HepG2 (cell line): Measurements from ENCODE around the gene GGT1. TPM values are rescaled to one million over a fixed set of nuclear protein-coding genes. Genes with fewer than 3 reads are reported as not detected.

Source experiments
- AKAP8 ChIP-seq: sonication (generic); formaldehyde crosslinking; IDR thresholded peaks from 2 replicates; pipeline ENCODE4 v1.5.1; 2020; ENCODE audit warnings: mild to moderate bottlenecking, missing genetic modification reagents
- FOXK2 ChIP-seq: fragments of 450-650 bp; IDR thresholded peaks from 2 replicates; pipeline ENCODE4 v1.6.1; 2016
- KDM5A ChIP-seq: fragments of 200-600 bp; sonication (generic); IDR thresholded peaks from 2 replicates; pipeline ENCODE4 v1.7.0; 2018; ENCODE audit warnings: antibody characterized with exemption, mild to moderate bottlenecking, low read length, borderline replicate concordance
- SAFB2 ChIP-seq: sonication (generic); formaldehyde crosslinking; IDR thresholded peaks from 2 replicates; pipeline ENCODE4 v1.5.1; 2020; ENCODE audit warnings: missing genetic modification reagents, low read depth, mild to moderate bottlenecking, borderline replicate concordance
- SOX6 ChIP-seq, 2 experiments: fragments of 450-650 bp in 1 of 2; sonication (generic) in 1 of 2; formaldehyde crosslinking in 1 of 2; IDR thresholded peaks; 2 replicates each; pipeline versions ENCODE4 v1.4.0 to v1.6.1; 2017 to 2020; ENCODE audit warnings: antibody characterized with exemption in 1 of 2, mild to moderate bottlenecking in 1 of 2, missing genetic modification reagents in 1 of 2
- TEAD3 ChIP-seq: optimal IDR thresholded peaks from 2 replicates; pipeline ENCODE3; 2016; ENCODE audit warnings: borderline replicate concordance
- ZBTB38 ChIP-seq: sonication (generic); formaldehyde crosslinking; IDR thresholded peaks from 2 replicates; pipeline ENCODE4 v1.5.1; 2020; ENCODE audit warnings: mild to moderate bottlenecking, missing genetic modification reagents
- ZNF781 ChIP-seq: sonication (generic); formaldehyde crosslinking; IDR thresholded peaks from 2 replicates; pipeline ENCODE4 v1.5.1; 2020; ENCODE audit warnings: borderline replicate concordance, mild to moderate bottlenecking, missing genetic modification reagents; ENCODE audit errors: not compliant biosample characterization
- polyA plus RNA-seq, 8 experiments: library from polyadenylated mRNA; depleted of rRNA in 3 of 8; stranded (reverse) in 7 of 8; unstranded in 1 of 8; fragments of >200 nt; fragmentation: Illumina TruSeq in 4 of 8; extraction: Trizol in 4 of 8; gene quantifications; 2 replicates each; pipeline versions ENCODE4 v1.2.1 to v1.2.3, GENCODE V29; 2011 to 2016; ENCODE audit warnings: low read depth in 4 of 8, missing spikeins in 1 of 8, mixed read lengths in 1 of 8; ENCODE audit not compliant: insufficient read depth in 1 of 8
- total RNA-seq, 5 experiments: library from RNA; depleted of rRNA; stranded (reverse); fragments of >200 nt; fragmentation: Illumina TruSeq; extraction: Trizol; gene quantifications; 2 replicates each; pipeline ENCODE4 v1.2.3, GENCODE V29; 2016; ENCODE audit warnings: low read depth in 1 of 5
- TF ChIP-seq, protein P1 (sequence below): sonication (generic); formaldehyde crosslinking; IDR thresholded peaks from 2 replicates; pipeline ENCODE4 v1.8.0; 2022; ENCODE audit warnings: mild to moderate bottlenecking, missing genetic modification reagents, borderline replicate concordance
- TF ChIP-seq, protein P2 (sequence below): IDR thresholded peaks from 2 replicates; pipeline ENCODE4 v1.4.0; 2020; ENCODE audit warnings: mild to moderate bottlenecking, missing genetic modification reagents
- TF ChIP-seq, protein P3 (sequence below): sonication (generic); formaldehyde crosslinking; IDR thresholded peaks from 2 replicates; pipeline ENCODE4 v1.8.1; 2023; ENCODE audit warnings: mild to moderate bottlenecking, moderate library complexity, missing genetic modification reagents
- TF ChIP-seq, protein P4 (sequence below), 2 experiments: sonication (generic) in 1 of 2; formaldehyde crosslinking in 1 of 2; IDR thresholded peaks; 2 replicates each; pipeline versions ENCODE4 v1.4.0 to v1.6.1; 2018 to 2020; ENCODE audit warnings: missing genetic modification reagents in 2 of 2, borderline replicate concordance in 1 of 2, low read depth in 1 of 2, mild to moderate bottlenecking in 1 of 2, missing biosample characterization in 1 of 2
- TF ChIP-seq, protein P5 (sequence below): sonication (generic); formaldehyde crosslinking; IDR thresholded peaks from 2 replicates; pipeline ENCODE4 v1.5.0; 2020; ENCODE audit warnings: missing genetic modification reagents
- TF ChIP-seq, protein P6 (sequence below): sonication (generic); formaldehyde crosslinking; IDR thresholded peaks from 2 replicates; pipeline ENCODE4 v1.4.0; 2020; ENCODE audit warnings: mild to moderate bottlenecking, missing genetic modification reagents

GGT1 gene
- total and polyA plus RNA-seq, 2 of the 13 experiments (the other 11 are each of a cell fraction or from before 2014, with no cell fraction given), result 29.9 to 103 TPM

DNA sequence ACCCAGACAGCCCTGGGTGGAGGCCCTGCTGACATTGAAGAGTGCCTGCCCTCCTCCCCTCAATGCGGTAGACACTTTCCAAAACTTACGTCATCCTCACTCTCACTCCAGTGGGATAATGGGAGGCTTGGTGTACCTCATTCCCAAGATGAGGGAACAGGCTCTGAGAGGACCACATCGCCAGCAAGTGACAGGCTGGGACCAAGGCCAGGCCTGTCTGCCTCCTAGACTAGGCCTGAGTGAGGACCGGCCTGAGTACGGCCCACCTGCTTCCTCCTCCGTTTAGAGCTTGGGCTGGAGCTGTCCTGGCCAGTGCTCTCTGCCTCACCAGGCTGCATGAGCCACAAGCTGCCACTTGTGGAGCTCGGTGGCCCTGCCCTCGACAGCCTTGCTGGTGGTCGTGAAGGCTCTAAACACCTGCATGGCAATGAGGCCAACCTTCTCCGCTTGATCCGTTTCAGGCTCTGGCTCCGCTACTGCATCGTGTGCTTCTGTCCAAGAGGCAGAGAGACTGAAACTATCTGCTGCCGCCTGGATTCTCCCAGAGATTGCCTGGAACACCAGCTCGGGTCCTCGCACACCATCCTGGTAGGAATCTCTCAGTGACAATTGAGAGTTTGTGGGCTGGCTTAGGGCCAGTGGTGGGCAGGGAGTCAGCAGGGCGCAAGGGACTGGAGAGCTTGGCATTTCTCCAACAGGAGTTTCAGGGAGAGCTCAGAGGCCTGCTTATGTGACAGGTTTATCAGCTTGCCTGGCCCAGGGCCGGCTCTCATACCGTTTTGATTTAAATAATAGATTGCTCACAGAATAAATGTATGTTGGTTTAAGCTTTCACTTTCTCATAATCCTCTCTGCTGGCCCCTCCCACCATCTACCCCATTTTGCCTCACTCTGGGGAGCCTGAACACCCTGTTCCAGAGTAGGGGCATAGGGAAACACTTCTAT lies 19.5 kb upstream of the GGT1 start (continued):
- TF ChIP-seq, protein P1, sequence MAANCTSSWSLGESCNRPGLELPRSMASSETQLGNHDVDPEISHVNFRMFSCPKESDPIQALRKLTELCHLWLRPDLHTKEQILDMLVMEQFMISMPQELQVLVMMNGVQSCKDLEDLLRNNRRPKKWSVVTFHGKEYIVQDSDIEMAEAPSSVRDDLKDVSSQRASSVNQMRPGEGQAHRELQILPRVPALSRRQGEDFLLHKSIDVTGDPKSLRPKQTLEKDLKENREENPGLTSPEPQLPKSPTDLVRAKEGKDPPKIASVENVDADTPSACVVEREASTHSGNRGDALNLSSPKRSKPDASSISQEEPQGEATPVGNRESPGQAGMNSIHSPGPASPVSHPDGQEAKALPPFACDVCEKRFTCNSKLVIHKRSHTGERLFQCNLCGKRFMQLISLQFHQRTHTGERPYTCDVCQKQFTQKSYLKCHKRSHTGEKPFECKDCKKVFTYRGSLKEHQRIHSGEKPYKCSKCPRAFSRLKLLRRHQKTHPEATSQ (CRISPR knock-in tag), result peak; percentile 31; the same call in 1 of the 2 replicates
- TF ChIP-seq SOX6 (IDR thresholded peaks at IDR 0.05) (no peak), SOX6 (CRISPR knock-in tag; IDR thresholded peaks at IDR 0.05) (peak; percentile 35; the same call in 1 of the 2 replicates), KDM5A (peak; percentile 27; the same call in 1 of the 2 replicates), TEAD3 (CRISPR knock-in tag) (no peak), SAFB2 (CRISPR knock-in tag) (0 out of 2 replicates have a peak, but pooled peaks have one; percentile 14), FOXK2 (no peak), ZBTB38 (CRISPR knock-in tag) (peak; percentile 96), ZNF781 (CRISPR knock-in tag) (peak; percentile 27), AKAP8 (peak; percentile 65; the same call in 1 of the 2 replicates)
- TF ChIP-seq, protein P2, sequence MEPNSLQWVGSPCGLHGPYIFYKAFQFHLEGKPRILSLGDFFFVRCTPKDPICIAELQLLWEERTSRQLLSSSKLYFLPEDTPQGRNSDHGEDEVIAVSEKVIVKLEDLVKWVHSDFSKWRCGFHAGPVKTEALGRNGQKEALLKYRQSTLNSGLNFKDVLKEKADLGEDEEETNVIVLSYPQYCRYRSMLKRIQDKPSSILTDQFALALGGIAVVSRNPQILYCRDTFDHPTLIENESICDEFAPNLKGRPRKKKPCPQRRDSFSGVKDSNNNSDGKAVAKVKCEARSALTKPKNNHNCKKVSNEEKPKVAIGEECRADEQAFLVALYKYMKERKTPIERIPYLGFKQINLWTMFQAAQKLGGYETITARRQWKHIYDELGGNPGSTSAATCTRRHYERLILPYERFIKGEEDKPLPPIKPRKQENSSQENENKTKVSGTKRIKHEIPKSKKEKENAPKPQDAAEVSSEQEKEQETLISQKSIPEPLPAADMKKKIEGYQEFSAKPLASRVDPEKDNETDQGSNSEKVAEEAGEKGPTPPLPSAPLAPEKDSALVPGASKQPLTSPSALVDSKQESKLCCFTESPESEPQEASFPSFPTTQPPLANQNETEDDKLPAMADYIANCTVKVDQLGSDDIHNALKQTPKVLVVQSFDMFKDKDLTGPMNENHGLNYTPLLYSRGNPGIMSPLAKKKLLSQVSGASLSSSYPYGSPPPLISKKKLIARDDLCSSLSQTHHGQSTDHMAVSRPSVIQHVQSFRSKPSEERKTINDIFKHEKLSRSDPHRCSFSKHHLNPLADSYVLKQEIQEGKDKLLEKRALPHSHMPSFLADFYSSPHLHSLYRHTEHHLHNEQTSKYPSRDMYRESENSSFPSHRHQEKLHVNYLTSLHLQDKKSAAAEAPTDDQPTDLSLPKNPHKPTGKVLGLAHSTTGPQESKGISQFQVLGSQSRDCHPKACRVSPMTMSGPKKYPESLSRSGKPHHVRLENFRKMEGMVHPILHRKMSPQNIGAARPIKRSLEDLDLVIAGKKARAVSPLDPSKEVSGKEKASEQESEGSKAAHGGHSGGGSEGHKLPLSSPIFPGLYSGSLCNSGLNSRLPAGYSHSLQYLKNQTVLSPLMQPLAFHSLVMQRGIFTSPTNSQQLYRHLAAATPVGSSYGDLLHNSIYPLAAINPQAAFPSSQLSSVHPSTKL (CRISPR knock-in tag), result no peak
- TF ChIP-seq, protein P3, sequence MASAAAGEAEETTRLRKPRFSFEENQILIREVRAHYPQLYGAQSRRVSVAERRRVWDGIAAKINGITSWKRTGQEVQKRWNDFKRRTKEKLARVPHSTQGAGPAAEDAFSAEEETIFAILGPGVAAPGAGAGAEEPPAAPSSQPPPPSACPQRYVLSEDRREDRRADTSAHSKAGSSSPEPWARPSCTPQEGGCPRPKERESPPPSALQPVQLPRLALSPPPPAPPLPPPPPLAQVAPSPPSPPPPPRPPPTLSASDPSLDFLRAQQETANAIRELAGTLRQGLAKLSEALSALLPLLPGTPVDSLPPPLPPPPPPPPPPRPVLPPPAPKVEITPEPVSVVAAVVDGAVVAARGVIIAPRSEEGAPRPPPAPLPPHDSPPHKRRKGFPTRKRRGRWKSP, result peak; percentile 57; the same call in 1 of the 2 replicates
- TF ChIP-seq, protein P4, sequence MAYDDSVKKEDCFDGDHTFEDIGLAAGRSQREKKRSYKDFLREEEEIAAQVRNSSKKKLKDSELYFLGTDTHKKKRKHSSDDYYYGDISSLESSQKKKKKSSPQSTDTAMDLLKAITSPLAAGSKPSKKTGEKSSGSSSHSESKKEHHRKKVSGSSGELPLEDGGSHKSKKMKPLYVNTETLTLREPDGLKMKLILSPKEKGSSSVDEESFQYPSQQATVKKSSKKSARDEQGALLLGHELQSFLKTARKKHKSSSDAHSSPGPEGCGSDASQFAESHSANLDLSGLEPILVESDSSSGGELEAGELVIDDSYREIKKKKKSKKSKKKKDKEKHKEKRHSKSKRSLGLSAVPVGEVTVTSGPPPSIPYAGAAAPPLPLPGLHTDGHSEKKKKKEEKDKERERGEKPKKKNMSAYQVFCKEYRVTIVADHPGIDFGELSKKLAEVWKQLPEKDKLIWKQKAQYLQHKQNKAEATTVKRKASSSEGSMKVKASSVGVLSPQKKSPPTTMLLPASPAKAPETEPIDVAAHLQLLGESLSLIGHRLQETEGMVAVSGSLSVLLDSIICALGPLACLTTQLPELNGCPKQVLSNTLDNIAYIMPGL (CRISPR knock-in tag; IDR thresholded peaks at IDR 0.05; ENCODE audit: borderline replicate concordance in 1 of 2, low read depth in 1 of 2), result peak in 1 of 2 experiments; percentile 58; a peak in 2 of 4 replicates
- TF ChIP-seq, protein P5, sequence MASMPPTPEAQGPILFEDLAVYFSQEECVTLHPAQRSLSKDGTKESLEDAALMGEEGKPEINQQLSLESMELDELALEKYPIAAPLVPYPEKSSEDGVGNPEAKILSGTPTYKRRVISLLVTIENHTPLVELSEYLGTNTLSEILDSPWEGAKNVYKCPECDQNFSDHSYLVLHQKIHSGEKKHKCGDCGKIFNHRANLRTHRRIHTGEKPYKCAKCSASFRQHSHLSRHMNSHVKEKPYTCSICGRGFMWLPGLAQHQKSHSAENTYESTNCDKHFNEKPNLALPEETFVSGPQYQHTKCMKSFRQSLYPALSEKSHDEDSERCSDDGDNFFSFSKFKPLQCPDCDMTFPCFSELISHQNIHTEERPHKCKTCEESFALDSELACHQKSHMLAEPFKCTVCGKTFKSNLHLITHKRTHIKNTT (CRISPR knock-in tag), result no peak
- TF ChIP-seq, protein P6, sequence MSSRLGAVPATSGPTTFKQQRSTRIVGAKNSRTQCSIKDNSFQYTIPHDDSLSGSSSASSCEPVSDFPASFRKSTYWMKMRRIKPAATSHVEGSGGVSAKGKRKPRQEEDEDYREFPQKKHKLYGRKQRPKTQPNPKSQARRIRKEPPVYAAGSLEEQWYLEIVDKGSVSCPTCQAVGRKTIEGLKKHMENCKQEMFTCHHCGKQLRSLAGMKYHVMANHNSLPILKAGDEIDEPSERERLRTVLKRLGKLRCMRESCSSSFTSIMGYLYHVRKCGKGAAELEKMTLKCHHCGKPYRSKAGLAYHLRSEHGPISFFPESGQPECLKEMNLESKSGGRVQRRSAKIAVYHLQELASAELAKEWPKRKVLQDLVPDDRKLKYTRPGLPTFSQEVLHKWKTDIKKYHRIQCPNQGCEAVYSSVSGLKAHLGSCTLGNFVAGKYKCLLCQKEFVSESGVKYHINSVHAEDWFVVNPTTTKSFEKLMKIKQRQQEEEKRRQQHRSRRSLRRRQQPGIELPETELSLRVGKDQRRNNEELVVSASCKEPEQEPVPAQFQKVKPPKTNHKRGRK, result no peak
